Spleen (tissue), 7 donors: Measurements from ENCODE around the gene ACYP1.

Experiments used
- POLR2A ChIP-seq, 3 donors: fragments of 450-650 bp; IDR thresholded peaks; one replicate each; pipeline ENCODE4 v1.5.1; 2017; ENCODE audit warnings: antibody characterized with exemption in 3 of 3, mild to moderate bottlenecking in 1 of 3
- TF ChIP-seq, protein P1 (sequence below), 11 experiments: fragments of 200-600 bp in 7 of 11; fragments of 450-650 bp in 4 of 11; sonication (generic) in 4 of 11; IDR thresholded peaks in 8 of 11; conservative IDR thresholded peaks in 3 of 11; 1 replicate in 7 of 11; 2 replicates in 4 of 11; pipeline versions ENCODE4 v1.4.0 to v1.8.0; 2016 to 2021; ENCODE audit warnings: antibody characterized with exemption in 11 of 11, inconsistent platforms in 4 of 11, mild to moderate bottlenecking in 1 of 11
- donor health status: DM: no; HTN: no; CAD: no; lungs with moderate emphysema.
- donor health status: DM: no; HTN: no; CAD: no.
- donor health status: DM: no; HTN: no; CAD: no.

DNA sequence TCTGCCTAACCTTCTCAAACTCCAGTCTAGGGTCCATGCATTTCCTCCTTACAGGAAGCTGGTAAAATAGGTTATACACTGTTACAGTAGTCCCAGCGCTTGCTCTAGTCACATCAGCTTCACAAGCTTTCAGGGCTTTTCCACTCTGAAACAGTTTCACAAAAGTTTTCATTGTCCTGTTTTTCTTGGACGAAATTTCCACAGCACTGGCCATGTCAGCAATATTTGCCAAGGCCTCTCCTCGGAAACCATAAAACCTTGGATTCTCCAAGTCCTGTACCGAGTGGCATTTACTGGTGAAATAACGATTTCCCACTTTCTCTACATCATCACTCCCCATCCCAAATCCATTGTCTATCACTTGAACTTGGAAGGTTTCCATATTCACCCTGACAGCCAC lies 14.7 kb downstream of the ACYP1 start:
- no peak for TF ChIP-seq POLR2A (IDR thresholded peaks at IDR 0.05)
- TF ChIP-seq, protein P1, sequence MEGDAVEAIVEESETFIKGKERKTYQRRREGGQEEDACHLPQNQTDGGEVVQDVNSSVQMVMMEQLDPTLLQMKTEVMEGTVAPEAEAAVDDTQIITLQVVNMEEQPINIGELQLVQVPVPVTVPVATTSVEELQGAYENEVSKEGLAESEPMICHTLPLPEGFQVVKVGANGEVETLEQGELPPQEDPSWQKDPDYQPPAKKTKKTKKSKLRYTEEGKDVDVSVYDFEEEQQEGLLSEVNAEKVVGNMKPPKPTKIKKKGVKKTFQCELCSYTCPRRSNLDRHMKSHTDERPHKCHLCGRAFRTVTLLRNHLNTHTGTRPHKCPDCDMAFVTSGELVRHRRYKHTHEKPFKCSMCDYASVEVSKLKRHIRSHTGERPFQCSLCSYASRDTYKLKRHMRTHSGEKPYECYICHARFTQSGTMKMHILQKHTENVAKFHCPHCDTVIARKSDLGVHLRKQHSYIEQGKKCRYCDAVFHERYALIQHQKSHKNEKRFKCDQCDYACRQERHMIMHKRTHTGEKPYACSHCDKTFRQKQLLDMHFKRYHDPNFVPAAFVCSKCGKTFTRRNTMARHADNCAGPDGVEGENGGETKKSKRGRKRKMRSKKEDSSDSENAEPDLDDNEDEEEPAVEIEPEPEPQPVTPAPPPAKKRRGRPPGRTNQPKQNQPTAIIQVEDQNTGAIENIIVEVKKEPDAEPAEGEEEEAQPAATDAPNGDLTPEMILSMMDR (IDR thresholded peaks at IDR 0.05 in 8 of 11, conservative IDR thresholded peaks at IDR 0.05 in 3 of 11) = no peak
